Fibroblast of pulmonary artery (primary cell): ENCODE results near the gene CACNB2.

Experiments used
- DNase-seq: peaks from one replicate; pipeline ENCODE4 v3.0.0-alpha.2; 2010; ENCODE audit warnings: low read depth
- H3K4me3 ChIP-seq: replicated peaks from 2 replicates; pipeline ENCODE4 v1.5.1; 2011; ENCODE audit warnings: low read depth, mild to moderate bottlenecking, control low read depth, low read length, moderate library complexity
- TF ChIP-seq, protein P1 (sequence below): IDR thresholded peaks from 2 replicates; pipeline ENCODE4 v1.5.1; 2011; ENCODE audit warnings: mild to moderate bottlenecking, control low read depth, low read length, inconsistent platforms; ENCODE audit errors: missing control alignments

Gene CACNB2

DNA sequence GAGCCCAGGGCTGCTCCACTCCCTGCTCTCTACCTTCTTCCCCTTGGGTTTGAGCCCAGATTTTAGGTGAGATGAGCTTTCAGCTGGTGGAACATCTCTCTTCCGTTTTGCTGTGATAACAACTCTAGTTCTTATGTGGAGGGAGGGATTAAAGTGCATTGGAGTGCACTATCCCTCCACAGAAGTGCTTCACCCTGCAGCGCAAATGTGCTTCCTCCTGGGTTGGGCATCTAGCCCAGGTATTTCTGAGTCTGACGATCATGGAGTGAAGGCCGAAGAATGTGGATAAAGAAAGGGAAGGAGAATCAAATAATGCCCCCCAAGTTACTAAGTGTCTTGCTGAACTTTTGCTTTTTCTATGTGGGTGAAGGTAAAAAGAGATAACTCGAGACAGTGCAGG, 157.4 kb downstream of the CACNB2 start:
- DNase-seq: no peak
- TF ChIP-seq, protein P1, sequence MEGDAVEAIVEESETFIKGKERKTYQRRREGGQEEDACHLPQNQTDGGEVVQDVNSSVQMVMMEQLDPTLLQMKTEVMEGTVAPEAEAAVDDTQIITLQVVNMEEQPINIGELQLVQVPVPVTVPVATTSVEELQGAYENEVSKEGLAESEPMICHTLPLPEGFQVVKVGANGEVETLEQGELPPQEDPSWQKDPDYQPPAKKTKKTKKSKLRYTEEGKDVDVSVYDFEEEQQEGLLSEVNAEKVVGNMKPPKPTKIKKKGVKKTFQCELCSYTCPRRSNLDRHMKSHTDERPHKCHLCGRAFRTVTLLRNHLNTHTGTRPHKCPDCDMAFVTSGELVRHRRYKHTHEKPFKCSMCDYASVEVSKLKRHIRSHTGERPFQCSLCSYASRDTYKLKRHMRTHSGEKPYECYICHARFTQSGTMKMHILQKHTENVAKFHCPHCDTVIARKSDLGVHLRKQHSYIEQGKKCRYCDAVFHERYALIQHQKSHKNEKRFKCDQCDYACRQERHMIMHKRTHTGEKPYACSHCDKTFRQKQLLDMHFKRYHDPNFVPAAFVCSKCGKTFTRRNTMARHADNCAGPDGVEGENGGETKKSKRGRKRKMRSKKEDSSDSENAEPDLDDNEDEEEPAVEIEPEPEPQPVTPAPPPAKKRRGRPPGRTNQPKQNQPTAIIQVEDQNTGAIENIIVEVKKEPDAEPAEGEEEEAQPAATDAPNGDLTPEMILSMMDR: no peak
- no peak overlapping the region for H3K4me3 ChIP-seq

GRCh38 chr10:18298256-18298655, 158.0 kb downstream of the CACNB2 start:
- H3K4me3 ChIP-seq: no peak overlapping the region
- no peak for DNase-seq

GRCh38 chr10:18303851-18304801, 163.9 kb downstream of the CACNB2 start:
- no peak overlapping the region for H3K4me3 ChIP-seq
- no peak for DNase-seq
- TF ChIP-seq, protein P1: no peak

More at GRCh38 chr10:18298256-18298655, 158.0 kb downstream of the CACNB2 start:
- TF ChIP-seq, protein P1: no peak

GRCh38 chr10:18306031-18306430, 165.8 kb downstream of the CACNB2 start:
- TF ChIP-seq, protein P1: no peak
- no peak for DNase-seq
- H3K4me3 ChIP-seq: no peak overlapping the region

- H3K4me3 ChIP-seq: no peak overlapping the region
- TF ChIP-seq, protein P1: no peak
Measured at GRCh38 chr10:18308600-18308999, 168.4 kb downstream of the CACNB2 start.

GRCh38 chr10:18310761-18311160, 170.5 kb downstream of the CACNB2 start:
- TF ChIP-seq, protein P1: no peak
- no peak overlapping the region for H3K4me3 ChIP-seq
- no peak for DNase-seq

More at GRCh38 chr10:18308600-18308999, 168.4 kb downstream of the CACNB2 start:
- no peak for DNase-seq
